Ammon's horn (tissue), 1 donor: Measurements from ENCODE around the gene E2F6.

Source experiments
- DNase-seq: peaks from one replicate; pipeline ENCODE4 v3.0.0-alpha.2; 2016; ENCODE audit warnings: low spot score

E2F6 gene, protein sequence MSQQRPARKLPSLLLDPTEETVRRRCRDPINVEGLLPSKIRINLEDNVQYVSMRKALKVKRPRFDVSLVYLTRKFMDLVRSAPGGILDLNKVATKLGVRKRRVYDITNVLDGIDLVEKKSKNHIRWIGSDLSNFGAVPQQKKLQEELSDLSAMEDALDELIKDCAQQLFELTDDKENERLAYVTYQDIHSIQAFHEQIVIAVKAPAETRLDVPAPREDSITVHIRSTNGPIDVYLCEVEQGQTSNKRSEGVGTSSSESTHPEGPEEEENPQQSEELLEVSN

DNA sequence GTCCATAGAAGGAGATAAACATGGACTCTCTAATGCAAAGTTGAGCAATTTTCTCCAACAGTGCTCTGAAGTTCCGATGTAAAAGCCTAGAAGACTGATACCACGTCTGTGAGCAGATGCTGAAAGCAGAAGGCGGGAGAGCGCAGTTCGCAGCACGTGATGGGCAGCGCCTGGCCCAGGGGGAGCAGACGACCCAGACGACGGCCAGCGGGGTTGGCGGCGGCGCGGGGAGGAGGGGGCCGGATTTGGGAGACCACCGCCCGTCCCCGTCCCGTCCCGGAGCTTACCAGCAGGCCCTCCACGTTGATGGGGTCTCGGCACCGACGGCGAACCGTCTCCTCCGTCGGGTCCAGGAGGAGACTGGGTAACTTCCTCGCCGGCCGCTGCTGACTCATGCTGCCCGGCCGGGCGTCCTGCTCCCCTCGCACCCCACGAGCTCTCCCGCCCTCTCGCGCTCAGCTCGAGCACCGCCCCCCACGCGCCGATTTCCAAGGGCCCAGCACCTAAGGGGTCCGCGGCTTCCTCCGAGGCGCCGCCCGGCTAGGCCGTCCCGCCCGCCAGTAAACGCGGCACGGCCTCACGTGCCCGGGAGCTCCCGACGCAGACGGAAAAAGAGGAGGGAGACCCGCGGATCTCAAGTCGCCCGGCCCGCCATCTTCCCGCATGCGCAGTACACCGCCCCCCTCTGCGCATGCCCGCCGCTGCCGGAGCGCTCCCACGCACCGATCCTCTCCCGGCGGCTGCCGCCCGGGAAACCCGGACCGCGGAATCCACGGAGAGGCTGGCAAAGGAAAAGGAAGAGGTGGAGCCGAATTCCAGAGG, at the start of gene E2F6:
E2F6 (minus strand) TSS at position 677 of the 822 bp plus-strand sequence; CDS start at position 395, 282 bp downstream.
- DNase-seq: peak; percentile 87

DNA sequence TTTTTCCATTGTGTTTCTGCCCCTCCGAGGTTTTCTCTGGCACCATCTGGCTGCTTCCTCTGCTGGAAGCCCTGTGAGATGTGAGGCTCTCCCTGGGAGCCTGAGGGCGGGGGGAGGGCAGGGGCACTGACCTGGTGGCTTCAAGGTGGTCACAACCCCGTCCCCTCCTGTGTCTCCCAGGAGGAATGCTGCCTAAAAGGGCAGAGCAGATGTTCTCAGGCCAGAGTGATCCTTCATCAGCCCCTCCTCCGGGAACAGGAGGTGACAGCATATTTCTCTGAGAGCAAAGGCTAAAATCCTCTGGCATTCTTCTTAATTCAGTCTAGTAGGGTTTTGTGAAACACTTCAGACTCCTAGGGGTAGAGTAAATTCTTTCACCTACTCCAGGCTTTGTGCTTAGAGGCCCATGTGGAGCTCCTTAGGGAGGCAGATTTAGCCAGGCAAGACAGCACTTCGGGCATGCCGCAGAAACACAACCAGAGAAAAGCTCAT, 49.6 kb upstream of the E2F6 start:
- DNase-seq: no peak

DNA sequence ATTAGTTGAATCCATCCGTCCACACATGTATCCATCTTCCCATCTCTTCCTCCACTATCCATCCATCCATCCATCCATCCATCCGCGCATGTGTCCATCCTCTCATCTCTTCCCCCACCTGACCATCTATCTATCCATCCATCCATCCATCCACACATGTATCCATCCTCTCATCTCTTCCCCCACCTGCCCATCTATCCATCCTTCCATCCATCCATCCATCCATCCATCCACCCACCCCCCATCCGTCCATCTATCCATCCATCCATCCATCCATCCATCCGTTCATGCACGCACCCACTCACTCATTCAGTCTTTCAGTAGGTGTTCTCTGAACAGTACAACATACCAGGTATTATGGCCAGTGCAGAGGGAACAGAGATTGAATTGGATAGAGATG, 48.9 kb upstream of the E2F6 start:
- DNase-seq: no peak

DNA sequence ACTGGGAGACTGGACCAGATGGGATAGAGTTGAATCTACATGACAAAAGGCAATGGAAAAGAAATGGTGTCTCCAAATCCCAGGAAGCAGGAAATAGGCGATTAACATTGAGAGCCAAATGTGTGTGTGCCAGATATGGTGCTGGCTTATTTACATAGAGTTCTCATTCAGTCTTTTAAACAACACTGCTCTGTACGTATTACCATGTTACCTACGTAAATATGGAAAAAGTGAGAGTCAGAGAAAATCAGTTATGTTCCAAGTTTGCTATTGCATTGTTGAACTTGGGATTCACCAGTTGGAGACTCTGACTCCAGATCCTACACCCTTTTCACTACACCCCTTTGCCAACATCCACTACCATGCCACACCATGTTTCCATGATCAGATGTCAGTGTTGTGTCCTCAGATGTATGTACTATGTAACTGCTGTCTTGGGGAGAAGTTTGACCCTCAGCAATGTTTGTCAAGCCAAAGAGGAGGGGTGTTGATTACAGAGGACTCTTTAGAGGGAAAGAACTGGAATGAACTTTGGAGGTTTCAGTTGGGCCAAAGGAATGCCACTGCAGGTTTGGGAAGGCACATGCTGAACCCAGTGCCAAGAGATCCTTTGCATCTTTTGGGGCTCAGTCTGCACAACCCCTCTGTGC, 48.2 kb upstream of the E2F6 start:
- DNase-seq: no peak

- no peak for DNase-seq
Measured at GRCh38 chr2:11513319-11513718, 47.4 kb upstream of the E2F6 start.

DNA sequence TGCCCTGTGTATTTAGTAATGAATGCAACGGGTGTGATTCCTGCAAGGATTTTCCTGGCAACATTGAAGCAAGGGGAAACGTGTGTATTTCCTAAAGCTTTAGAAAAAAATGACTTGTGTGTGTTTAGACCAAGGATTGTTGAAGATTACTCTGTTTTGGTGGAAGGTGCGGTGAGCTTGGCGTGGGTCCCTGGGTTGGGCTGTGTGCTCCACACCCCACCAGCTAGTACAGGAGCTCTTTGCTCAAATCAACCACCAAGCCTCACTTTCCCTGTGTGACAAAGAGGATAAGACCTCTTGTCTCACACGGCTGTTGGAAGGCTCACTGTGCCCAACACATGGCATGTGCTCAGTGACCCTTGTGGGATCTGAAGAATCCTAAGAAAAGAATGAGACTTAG, 46.5 kb upstream of the E2F6 start:
- no peak for DNase-seq

GRCh38 chr2:11509657-11510360, 43.8 kb upstream of the E2F6 start:
- no peak for DNase-seq

GRCh38 chr2:11508279-11508678, 42.3 kb upstream of the E2F6 start:
- DNase-seq: peak; percentile 75

DNA sequence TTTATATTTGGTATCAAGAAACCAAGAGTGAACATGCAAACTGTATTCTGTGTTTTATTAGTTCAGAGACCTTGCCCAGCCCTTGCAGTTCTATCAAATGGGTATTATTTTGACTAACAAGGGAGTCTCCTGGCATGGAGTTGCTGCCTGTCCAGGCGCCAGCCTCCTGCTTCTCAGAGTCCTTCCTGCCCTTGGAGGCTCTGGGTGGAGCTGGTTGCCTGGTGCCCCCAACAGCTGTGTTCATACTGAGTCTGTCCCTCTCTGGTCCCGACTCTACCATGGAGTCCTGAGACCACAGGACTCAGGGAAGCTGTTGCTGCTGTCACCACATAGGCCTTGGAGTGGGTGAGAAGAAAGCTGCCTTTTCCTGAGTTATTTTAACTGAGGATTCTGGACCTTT, 41.6 kb upstream of the E2F6 start:
- DNase-seq: no peak

DNA sequence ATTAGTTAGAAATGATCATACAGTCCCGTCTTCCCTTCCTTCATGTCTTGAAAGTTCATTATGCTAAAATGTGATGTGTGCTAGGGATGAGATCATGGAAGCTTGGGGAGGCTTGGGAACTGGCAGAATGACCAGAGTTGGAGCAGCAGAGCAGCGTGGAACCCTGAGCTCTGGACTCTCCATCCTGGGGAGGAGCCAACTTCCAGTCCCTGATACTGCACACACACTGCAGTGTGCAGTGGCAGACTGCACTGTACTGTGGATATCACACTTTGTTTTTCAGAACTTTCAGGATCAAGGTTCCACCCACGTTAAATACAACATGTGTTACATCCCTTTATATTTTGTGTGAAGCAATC, 40.6 kb upstream of the E2F6 start:
- DNase-seq: peak; percentile 33

DNA sequence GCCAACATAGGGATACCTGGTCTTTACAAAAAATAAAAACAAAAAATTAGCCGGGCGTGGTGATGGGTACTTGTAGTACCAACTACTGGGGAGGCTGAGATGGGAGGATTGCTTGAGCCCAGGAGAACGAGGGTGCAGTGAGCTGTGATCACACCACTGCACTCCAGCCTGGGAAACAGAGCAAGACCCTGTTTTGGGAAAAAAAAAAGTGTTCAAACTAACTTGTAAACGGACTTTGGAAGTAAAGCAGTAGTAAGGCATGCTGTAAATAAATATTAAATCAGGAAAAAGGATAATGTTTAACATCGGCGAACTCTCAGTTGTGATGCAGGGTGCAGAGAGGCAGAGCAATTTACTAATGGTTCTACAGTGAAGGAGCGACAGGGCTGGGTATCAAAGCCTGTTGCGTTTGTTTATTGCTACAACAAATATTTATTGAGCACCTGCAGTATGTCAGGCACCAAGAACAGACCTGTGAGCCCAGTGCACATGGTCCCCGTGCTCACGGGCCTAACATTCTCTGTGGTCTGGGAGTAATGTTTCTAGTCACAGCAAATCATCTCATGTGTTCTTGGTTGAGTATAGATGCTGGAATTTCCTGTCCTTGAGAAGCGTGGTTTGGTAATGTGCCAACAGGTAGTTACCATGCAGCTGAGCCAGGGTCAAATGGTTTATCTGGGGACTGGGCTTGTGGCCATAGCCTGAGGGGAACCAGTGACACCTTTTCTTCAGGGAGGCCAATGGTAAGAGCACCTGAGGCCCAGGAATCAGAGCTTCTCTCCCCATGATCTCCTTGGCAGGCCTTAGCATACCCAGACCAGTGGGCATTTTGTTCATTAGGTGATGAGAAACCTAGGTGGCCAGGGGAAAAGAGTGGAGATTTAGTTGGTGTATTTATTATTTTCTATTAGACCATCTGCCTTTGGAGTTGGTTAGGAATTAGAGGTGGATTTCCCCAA, 40.0 kb upstream of the E2F6 start:
- DNase-seq: no peak

- DNase-seq: no peak
Measured at GRCh38 chr2:11503354-11503927, 37.5 kb upstream of the E2F6 start.

GRCh38 chr2:11502740-11503292, 36.9 kb upstream of the E2F6 start:
- no peak for DNase-seq

DNA sequence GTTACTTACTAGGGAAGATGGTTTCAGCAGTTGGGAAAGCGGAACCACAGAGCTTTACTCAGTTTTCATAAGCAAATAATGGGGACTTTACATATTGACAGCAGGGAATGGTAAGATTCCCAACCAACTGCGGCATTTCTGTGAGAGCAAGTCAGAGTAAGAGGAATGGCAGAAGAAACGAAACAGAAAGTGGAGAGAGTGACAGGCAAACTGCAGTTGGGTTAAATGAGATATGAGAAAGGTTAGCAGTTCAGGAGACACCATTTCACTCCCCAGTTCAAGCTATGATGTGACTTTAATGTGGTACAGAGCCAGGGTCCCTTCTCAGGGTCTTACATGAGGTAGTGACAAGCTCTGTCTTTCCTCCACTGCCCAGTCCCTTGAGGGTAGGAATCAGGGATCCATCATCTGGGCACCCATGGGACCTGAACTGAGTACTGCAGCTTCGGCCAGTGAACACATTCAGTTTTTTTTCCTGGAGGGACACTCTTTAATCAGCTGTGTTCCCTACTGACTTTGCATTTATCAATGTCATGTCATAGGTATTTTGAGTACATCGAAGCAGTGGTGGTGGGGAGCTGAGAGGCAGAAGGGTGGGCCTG, 34.8 kb upstream of the E2F6 start:
- no peak for DNase-seq

DNA sequence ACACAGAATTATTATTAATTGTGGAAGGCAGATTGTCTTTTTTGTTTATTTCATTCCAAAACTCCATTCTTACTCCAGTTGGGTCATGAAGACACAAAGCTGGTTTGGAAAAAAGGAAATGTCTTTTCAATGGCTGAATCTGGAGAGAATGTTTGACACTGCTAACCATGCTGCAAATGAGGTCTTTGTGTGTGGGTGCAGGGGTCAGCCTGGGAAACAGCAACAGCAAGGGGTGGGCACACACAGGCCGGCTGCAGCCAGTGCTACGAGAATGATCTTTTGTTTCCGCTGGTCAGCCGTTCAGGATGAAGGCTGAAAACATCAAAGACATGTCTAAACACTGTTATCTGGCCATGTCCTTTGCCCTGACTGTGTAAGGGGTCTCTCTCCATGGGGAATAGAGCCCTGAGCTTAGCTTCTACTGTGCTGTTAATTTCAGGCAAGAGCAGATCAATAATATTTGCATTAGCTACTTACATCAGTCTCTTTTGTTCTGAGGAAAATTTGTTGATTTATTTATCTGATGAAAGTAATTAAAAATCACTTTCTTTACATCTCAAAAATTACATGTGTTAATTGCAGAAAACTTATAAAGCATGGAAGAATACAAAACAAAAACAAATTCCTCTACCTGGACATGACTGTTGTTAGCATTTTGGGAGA, 33.3 kb upstream of the E2F6 start:
- DNase-seq: peak; percentile 87

- peak; percentile 88 for DNase-seq
Measured at GRCh38 chr2:11498543-11499034, 32.6 kb upstream of the E2F6 start.

DNA sequence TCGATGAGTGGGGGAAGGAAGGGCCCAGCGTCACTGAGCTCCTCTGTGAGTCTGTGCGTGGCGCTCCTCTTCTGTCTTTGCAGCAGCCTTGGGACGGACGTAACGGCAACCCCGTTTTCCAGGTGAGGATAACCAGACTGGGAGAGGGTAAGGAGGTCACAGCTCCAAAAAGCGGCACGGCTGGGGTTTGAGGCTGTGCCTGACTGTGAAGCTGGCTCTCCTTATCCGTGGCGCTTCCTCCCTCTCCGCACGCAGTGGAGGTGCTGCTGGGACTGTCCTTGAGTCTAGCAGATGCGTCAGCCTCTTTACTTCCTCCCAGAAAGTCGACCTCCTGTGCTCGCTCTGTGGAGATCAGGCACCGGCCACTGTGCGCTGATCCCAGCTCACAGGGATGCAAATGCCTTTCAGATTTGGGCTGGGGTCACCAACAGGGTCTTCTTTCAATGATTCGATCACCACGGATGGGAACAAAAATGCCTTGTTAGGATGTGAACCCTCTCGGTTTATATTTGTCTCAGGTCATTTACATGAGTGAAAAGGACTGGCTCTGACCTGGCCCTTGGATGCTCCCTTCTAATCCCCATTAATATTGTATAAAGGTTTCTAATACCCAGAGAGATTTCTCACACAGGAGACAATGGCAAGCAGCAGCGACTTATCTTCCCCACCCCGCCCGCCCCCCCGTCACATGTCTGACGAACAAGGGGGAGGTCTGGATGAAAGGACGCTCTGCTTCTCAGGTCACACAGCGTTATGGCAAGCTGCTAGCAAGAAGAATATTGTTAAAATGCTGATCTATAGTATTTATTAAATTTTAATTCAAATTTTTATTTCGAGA, 30.1 kb upstream of the E2F6 start:
- DNase-seq: peak; percentile 64

- DNase-seq: no peak
Measured at GRCh38 chr2:11494310-11494709, 28.3 kb upstream of the E2F6 start.
